ENCODE results near the gene STAG2.

STAG2 gene

DNA sequence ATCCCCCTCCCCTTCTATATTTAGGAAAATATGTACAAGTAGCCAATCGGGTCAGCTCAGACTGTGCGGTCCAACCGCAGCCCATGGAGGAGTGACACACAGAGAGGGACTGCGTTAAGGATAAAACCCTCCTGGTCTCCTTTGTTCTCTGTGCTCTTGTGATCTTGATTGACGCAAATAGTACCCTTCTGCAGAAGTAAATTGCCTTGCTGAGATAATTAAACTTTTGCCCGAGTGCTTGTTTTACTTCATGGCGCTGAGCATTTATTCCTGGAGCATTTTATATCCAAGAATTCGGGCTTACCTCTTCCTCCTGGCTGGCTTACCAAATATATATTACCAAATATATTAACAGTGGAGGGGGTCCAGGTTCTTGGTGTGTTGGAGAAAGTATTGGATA lies 184.2 kb downstream of the STAG2 start:
- DNase-seq (ENCODE audit: low read depth, low spot score), result no peak
- H3K27ac ChIP-seq, result no peak overlapping the region

DNA sequence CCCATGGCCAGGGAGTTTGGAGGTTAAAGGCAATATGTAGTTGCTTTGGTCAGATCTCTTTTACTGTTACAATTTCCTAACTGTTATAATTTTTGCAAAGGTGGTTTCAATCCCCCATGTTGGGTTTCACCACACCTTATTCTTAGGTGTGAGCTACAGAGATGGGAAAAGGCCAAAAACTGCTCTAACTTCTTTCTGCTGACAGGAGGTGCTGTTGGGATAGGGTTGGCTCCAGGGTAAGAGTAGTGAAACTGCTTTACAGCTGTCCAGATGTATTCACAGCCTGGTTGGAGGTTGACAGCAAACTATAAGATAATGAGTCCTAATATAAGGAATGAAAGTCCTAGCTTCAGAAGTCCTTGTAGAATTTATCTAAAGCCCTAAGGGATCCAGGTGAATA lies 189.7 kb downstream of the STAG2 start:
- no peak overlapping the region for H3K27ac ChIP-seq
- DNase-seq (ENCODE audit: low read depth, low spot score), result no peak

All from epithelial cell of prostate (primary cell).